GM12874 (cell line): ENCODE results near the gene ZEB2.

ENCODE experiments used
- TF ChIP-seq, protein P1 (sequence below): IDR thresholded peaks from 2 replicates; pipeline ENCODE4 v1.5.1; 2011; ENCODE audit warnings: low read depth, mild to moderate bottlenecking, control low read depth, low read length, moderate library complexity; ENCODE audit not compliant: insufficient read depth

Gene ZEB2

DNA sequence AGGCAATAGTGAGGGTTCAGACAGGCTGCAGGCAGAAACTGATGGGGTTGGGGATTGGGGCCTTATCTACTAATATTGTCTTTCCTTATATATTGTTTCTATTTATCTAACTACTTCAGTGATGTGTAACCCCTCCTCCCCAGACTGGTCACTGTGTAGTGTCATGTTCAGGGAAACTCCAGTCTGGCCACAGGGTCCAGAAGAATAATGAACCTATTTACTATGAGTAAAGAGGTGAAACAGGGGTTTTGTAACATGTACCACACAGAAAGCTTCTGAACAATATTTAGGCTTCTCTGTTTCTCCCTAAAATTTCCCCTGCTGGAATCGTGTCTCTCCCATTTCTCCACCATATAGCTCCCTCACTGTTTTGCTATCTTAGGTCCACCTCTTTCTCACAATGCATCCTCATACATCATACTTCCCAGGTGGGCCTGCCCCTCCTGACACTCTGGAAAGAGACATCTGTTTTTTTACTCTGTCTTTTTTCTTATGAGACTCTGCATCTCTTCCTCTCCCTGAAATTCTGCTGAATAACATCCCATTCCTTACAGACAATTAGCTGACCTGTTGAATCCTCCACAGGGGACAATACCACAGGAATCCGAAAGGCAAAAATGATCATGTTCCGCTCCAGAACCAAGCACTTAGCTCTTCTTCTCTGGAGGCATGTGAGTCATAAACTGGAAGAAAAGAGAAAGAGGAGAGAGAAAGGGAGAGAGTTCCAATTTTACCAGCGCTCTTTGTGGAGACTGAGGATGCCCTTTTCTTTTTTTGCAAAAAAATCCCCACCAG lies 154.8 kb downstream of the ZEB2 start:
- TF ChIP-seq, protein P1, sequence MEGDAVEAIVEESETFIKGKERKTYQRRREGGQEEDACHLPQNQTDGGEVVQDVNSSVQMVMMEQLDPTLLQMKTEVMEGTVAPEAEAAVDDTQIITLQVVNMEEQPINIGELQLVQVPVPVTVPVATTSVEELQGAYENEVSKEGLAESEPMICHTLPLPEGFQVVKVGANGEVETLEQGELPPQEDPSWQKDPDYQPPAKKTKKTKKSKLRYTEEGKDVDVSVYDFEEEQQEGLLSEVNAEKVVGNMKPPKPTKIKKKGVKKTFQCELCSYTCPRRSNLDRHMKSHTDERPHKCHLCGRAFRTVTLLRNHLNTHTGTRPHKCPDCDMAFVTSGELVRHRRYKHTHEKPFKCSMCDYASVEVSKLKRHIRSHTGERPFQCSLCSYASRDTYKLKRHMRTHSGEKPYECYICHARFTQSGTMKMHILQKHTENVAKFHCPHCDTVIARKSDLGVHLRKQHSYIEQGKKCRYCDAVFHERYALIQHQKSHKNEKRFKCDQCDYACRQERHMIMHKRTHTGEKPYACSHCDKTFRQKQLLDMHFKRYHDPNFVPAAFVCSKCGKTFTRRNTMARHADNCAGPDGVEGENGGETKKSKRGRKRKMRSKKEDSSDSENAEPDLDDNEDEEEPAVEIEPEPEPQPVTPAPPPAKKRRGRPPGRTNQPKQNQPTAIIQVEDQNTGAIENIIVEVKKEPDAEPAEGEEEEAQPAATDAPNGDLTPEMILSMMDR: no peak

DNA sequence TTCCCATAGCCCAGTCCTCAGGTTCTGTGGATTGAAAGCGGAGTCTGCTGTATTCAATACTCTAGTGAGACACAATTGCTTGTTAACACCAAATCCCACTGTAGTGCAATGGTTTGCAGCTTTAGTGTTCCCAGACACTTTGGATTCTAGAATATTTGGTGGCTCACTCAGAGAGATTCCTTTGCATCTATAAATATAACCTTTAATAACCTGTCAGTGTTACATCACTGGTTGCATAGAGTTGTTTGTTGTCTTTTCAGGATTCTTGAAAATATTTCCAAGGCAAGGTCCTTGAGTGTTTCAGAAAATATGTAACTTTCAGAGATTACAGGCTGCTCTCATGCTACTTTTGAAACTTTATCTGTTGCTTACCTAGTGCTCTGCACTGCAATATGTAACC lies 157.5 kb downstream of the ZEB2 start:
- TF ChIP-seq, protein P1: no peak

DNA sequence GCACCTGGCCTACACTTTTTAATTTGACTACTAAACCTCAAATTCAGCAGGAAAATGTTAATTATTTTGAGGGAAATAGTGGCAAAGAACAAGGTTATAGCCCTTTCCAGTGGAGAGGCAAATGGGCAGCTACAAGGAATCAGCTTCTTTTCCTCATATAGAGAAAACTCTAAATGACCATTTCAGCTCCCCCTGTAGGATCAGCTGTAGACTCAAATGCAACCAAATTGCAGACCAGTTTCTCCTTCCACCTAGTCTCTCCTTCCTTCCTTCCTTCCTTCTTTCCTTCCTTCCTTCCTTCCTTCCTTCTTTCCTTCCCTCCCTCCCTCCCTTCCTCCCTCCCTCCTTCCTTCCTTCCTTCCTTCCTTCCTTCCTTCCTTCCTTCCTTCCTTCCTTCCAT lies 158.2 kb downstream of the ZEB2 start:
- TF ChIP-seq, protein P1: no peak

DNA sequence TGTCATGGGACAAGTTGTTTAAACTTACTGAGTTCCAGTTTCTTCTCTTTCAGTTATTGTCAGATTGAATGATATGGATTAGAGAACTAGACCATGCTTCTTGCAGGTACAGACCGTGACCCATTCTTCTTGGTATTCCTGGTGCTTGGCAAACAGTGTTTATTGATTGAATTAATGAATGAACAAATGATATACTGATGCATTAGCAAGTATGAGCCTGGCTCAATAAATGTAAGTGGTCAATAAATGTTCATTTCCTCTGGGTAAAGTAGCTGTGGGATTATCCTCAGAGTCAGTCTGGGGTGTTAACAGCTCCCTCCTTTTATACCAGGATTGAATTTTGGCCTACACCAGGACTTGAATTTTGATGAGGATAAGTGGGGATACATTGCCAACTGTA lies 160.2 kb downstream of the ZEB2 start:
- TF ChIP-seq, protein P1: no peak

DNA sequence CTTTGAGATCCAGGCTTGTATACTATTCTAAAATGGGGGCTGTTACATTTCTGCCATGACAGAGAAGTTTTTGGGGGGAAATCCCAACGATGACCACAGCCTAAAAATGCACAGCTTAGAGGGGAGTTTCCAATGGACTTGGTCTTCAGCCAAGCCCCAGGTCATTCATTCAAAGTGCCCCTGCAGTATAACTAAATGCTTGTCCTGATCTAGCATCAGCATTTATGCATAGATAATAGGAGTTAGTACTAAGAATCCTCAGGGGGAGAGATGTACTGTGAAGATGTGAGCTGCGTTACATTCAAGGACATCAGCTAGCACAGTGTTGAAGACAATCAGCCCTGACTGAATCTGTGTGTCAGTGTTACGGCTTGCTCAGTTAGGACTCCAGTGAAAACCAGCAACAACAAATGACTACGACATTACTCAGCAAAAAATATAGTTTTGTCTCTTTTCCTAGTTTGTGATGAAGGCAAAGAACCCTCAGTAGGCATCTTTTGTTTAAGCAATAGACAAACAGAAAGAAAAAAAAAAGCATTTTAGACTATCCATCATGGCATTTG lies 160.9 kb downstream of the ZEB2 start:
- TF ChIP-seq, protein P1: no peak

DNA sequence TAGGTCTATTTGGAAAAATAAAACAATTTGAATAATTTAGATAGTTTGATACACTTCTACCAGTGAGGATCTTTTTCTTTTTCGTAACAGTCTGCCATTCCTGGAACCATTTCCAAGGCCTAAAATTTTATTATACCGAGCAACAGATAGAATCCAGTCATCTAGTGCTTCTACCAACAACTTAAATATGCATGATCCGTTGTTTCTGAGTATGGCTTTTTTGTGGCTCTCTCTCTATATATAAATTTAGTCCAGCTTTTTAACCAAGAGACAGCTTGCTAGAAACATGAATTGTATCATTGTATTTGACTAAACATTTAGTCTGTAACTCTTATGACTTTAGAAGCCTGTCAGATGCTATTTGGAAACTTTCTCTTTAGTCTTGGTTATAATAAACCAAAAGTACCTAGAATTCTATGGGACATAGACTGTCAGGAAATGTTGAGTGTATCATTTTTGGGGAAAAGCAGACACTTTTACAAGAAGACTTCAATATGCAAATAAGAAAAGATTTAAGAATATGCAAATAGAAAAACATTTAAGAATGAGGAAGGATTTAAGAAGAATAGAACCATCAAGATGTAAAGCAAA lies 161.4 kb downstream of the ZEB2 start:
- TF ChIP-seq, protein P1: no peak

DNA sequence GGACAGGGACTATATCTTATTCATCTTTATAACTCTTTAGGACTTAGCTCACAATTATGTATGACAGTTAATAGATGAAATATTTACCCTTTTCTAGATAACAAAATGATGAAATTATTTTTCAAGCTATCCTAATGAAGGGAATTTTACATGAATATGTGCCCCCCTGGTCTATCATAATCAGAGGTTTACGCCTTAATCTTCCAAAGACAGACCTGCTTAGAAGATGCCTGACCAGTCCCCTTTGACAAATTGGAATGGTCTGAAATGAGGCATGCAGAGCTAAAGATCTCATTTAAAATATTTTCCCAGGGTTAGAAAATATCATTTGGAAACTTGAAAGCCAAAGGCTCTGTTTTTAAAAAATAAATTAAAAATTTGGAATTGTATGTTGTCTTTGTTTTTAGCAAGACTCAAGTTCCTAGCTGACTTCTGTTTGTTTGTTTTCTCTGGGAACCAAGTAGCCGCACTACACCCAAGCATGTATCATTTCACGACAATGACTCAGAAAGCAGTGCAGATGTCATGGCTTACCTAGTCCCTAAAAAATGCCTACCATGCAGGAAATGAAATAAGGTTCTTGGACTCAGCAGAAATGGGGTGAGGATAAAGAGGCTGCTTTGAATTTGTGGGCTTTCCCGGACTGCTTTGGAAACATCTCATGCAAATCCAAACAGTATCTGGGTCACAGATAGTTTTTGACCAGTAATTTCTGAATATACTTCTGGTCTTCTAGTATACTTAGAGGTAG lies 162.1 kb downstream of the ZEB2 start:
- TF ChIP-seq, protein P1: no peak
